Measurements from ENCODE around the gene RIT2.
"Not testable (repeated sequence)": the region's sequence is repeated elsewhere in the genome, so short reads cannot be mapped to it uniquely, and the experiment has no call there.

RIT2 gene

DNA sequence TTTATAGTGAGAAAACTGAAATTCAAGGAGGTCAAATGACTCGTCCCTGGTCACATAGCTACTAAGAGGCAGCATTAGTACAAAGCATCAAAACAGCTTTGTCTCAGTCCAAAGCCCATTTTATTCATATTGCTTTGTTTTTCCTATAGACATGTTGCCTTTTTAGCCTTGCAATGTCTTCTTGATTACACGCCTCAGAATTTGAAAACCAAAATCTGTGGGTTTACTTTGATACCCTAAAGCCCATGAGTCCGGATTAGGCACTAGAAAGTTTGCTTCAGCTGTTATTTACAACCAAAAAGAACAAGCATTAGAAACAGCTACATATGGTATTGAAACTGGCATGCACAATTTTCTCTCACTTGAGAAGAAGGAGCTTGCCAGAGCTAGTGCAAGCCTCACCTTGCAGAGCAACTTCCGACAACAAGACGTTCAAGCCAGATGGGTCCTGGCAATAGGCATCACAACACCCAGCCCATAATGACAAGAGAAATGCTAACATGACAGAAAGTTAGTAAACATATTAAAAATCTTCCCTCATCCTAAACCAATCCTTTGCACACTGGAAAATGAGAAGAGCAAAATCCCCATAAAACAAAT lies 276.8 kb downstream of the RIT2 start:
- DNase-seq (ENCODE audit: low spot score): no peak

DNA sequence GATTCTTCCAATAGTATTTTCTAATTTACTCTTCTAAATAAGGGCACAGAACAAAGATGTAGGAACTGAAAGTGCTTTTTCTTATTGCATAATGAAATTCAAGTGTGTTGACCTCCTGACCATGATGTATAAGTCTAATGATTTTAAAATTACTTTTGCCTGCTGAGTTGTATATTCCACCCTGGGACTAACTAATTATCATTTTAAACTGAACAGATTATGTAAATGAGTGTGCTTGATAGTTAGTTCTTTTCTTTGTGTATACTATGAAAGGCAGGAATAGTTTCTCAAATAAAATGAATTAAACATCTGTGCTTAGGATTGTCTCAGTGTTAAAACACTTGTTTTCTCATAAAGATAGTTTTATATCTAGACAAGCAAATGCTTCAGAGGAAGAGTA lies 284.5 kb downstream of the RIT2 start:
- no peak for DNase-seq (ENCODE audit: low spot score)

- no peak for DNase-seq (ENCODE audit: low spot score)
These were observed 286.6 kb downstream of the RIT2 start for GRCh38 chr18:42828881-42829280.

- DNase-seq (ENCODE audit: low spot score): no peak
These were observed 291.3 kb downstream of the RIT2 start for GRCh38 chr18:42824178-42824577.

- DNase-seq (ENCODE audit: low spot score): no peak
These were observed 292.8 kb downstream of the RIT2 start for GRCh38 chr18:42822711-42823110.

GRCh38 chr18:42821492-42821891 lies 294.0 kb downstream of the RIT2 start:
- DNase-seq (ENCODE audit: low spot score): no peak

GRCh38 chr18:42814618-42815017 lies 300.9 kb downstream of the RIT2 start:
- no peak for DNase-seq (ENCODE audit: low spot score)

DNA sequence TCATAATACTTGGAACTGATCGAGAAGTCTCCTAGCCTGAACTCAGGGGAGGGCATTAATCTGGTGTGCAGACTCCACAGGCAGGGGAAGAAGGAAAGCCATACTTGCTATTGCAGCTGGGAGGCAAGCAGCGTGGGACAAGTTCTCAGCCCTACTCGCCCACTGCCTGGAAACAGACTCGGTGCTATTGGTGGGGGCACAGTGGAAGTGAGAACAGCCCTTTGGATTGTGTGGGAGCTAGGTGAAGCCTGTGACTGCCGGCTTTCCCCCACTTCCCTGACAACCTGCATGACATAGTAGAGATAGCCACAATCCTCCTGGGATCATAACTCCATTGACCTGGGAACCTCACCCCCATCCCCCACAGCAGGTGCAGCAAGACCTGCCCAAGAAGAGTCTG lies 301.3 kb downstream of the RIT2 start:
- no peak for DNase-seq (ENCODE audit: low spot score)

GRCh38 chr18:42813570-42813969 lies 301.9 kb downstream of the RIT2 start:
- DNase-seq (ENCODE audit: low spot score): no peak

DNA sequence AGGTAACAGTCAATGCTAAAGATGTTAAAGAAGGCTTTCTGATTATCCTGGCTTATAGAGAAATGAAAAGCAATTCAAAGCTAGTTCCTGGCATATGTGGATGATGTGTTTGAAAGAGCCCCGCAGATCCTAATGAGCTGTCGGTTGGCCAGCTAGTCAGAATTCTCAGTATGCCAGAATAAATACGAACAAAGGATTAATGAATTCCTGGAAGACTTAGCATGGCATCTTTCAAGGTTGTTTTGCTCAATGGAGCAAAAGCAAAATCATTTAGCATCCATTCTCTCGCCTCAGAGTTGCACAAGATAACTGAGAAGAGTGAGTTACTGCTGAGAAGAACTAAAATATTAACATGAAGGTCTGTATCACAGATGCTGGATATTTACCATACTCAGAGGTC lies 307.6 kb downstream of the RIT2 start:
- no peak for DNase-seq (ENCODE audit: low spot score)

GRCh38 chr18:42801706-42802105 lies 313.8 kb downstream of the RIT2 start:
- DNase-seq (ENCODE audit: low spot score): no peak

DNA sequence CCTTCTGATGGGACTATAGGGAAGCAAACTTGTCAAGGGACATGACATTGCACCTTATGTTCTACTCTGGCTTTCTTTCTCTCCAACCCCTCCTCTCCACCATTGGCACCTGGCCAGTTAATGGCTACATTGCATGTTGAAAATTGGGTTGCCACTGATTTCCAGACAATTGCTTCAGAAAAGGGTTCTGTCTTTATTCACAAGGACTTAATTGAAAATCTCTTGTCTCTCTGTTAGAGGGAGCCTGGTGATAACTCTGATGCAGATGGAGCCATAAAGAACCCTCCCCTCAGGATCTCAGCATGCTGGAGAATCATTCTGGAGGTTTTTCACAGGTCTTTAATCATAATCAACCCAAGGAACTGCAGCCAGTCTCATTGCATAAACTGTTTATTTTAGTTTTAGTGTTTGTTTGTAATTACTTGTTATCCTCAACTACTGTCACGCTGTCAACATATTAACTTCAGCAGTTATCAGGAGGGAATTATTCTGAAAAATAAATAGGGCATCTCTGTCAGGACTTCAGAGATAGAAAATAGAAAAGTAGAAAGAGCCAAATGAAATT lies 316.8 kb downstream of the RIT2 start:
- no peak for DNase-seq (ENCODE audit: low spot score)

GRCh38 chr18:42795213-42795789 lies 320.2 kb downstream of the RIT2 start:
- not testable (repeated sequence) for DNase-seq (ENCODE audit: low spot score)

GRCh38 chr18:42792731-42793130 lies 322.8 kb downstream of the RIT2 start:
- DNase-seq (ENCODE audit: low spot score): no peak

GRCh38 chr18:42784632-42785031 lies 330.9 kb downstream of the RIT2 start:
- no peak for DNase-seq (ENCODE audit: low spot score)

- no peak for DNase-seq (ENCODE audit: low spot score)
These were observed 332.6 kb downstream of the RIT2 start for GRCh38 chr18:42782929-42783328.

- no peak for DNase-seq (ENCODE audit: low spot score)
These were observed 334.1 kb downstream of the RIT2 start for GRCh38 chr18:42781298-42781815.

- DNase-seq (ENCODE audit: low spot score): no peak
These were observed 335.3 kb downstream of the RIT2 start for GRCh38 chr18:42780171-42780570.

GRCh38 chr18:42778445-42779042 lies 336.9 kb downstream of the RIT2 start:
- DNase-seq (ENCODE audit: low spot score): no peak

DNA sequence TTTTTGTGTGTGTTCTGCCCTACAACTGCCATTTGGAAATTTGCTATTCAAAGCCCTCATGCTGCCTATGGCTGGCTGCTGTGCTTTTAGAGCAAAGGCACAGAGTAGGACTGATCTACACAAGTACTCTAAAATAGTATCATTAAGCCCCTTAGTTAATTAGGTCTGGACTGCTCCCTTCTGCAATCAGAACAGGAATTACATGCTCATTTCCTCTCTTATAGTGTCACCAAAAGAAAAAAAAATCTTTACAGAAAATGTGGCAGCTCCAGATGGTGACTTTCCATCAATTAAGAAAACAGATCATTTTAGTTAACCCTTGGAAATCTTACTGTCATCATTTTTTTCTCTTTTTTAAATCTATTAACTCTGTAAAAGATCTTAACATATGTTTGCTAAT lies 337.5 kb downstream of the RIT2 start:
- no peak for DNase-seq (ENCODE audit: low spot score)

- DNase-seq (ENCODE audit: low spot score): no peak
These were observed 341.6 kb downstream of the RIT2 start for GRCh38 chr18:42773870-42774269.

DNA sequence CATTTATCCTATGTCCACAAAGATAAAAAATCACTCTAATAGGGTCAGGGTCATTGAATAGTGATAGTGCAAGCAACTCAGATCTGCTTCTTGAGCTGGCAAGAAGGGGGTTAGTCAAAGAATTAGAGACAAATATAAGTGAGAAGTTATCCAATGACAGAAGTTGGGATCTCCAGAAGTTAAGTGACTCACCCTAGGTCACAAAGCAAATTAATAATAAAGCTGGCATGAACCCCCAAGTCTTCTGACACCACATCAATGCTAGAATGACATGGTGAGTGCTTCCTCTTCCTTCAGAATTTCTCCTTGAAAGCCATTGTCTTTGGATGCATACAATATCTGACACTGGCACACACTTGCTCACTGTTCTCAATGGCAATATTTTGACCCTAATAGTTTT lies 343.5 kb downstream of the RIT2 start:
- no peak for DNase-seq (ENCODE audit: low spot score)

DNA sequence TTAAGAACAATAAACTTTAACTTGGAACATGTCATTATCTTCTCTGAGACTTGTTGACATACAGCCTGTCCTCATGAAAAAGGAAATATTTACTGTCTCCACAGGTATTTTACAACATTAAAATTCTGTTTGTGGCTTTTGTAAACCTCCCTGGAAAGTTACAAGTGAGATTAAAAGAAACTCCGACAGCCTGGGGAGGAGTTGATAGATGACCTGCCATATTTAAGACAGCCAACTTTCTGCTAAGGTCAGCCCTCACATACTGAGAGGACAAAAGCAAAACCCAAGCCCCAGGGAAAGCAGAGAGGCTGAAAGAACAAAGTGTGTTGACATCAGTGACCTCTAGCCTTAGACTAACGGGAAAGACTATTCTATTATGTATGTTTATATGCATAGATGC lies 350.2 kb downstream of the RIT2 start:
- DNase-seq (ENCODE audit: low spot score): no peak
